Measurements from ENCODE around the gene SLC17A7.
"Not testable (repeated sequence)": the region's sequence is repeated elsewhere in the genome, so short reads cannot be mapped to it uniquely, and the experiment has no call there.

GRCh38 chr19:49444100-49444700, 2.9 kb upstream of the SLC17A7 start:
- TF ChIP-seq POLR2A (IDR thresholded peaks at IDR 0.05; ENCODE audit: low read depth, low read length); CTCF (conservative IDR thresholded peaks at IDR 0.05; ENCODE audit: low read depth, low read length); RFX5 (IDR thresholded peaks at IDR 0.05; ENCODE audit: low read depth, low read length); MXI1 (IDR thresholded peaks at IDR 0.05; ENCODE audit: borderline replicate concordance, low read depth, low read length); RAD21 (IDR thresholded peaks at IDR 0.05; ENCODE audit: low read length); SMC3 (IDR thresholded peaks at IDR 0.05; ENCODE audit: low read depth, low read length); CHD1 (IDR thresholded peaks at IDR 0.05; ENCODE audit: low read depth, low read length); ELK1 (IDR thresholded peaks at IDR 0.05; ENCODE audit: borderline replicate concordance, low read depth, low read length); MAZ (IDR thresholded peaks at IDR 0.05; ENCODE audit: borderline replicate concordance, low read depth, low read length); CEBPB (IDR thresholded peaks at IDR 0.05; ENCODE audit: low read depth, low read length); BHLHE40 (IDR thresholded peaks at IDR 0.05; ENCODE audit: low read depth, low read length); FOS (IDR thresholded peaks at IDR 0.05; ENCODE audit: low read depth, low read length); MAFK (IDR thresholded peaks at IDR 0.05; ENCODE audit: low read depth, low read length): not testable (repeated sequence)

Measured in IMR-90 (cell line).